Activated B cell treated with CpG ODN at 0.5 μM for 24 hours (primary cell): ENCODE data around the gene GINS2. TPM values are rescaled to one million over a fixed set of nuclear protein-coding genes. Genes with fewer than 3 reads are reported as not detected.

ENCODE experiments used
- ATAC-seq: fragments of 200-7000 bp; cut with Tn5 transposase; one replicate; pipeline ENCODE4 v1.10.0; 2021; ENCODE audit warnings: low read depth, mild to moderate bottlenecking, moderate library complexity
- CTCF ChIA-PET: fragments of 350-600 bp; sonication (Branson Sonifier 250); formaldehyde crosslinking; loops from one replicate; lab custom pipeline; 2021; ENCODE audit warnings: antibody characterized with exemption; lab: Charles Lee
- POLR2A ChIA-PET: fragments of 350-600 bp; sonication (Branson Sonifier 250); formaldehyde crosslinking; loops from one replicate; lab custom pipeline; 2021; ENCODE audit warnings: antibody characterized with exemption; lab: Charles Lee
- DNase-seq: peaks from one replicate; pipeline ENCODE4 v3.0.0; 2022
- H3K27ac Mint-ChIP-seq: one replicate; pipeline ENCODE4 v1.8.0; 2020; ENCODE audit warnings: mixed read lengths
- H3K27me3 Mint-ChIP-seq: one replicate; pipeline ENCODE4 v1.8.0; 2021; ENCODE audit warnings: mixed read lengths
- H3K36me3 Mint-ChIP-seq: one replicate; pipeline ENCODE4 v1.8.0; 2021; ENCODE audit warnings: low read depth, mixed read lengths
- H3K4me1 Mint-ChIP-seq: one replicate; pipeline ENCODE4 v1.8.0; 2021; ENCODE audit warnings: mixed read lengths
- H3K4me3 Mint-ChIP-seq: one replicate; pipeline ENCODE4 v1.8.0; 2020; ENCODE audit warnings: mild to moderate bottlenecking, mixed read lengths
- H3K9me3 Mint-ChIP-seq: one replicate; pipeline ENCODE4 v1.8.0; 2020; ENCODE audit warnings: mixed read lengths
- CTCF ChIP-seq: fragments of 200-600 bp; IDR thresholded peaks from one replicate; pipeline ENCODE4 v1.8.0; 2022; ENCODE audit warnings: antibody characterized with exemption, mild to moderate bottlenecking
- intact Hi-C: fragments of 100-400 bp; cut with micrococcal nuclease; formaldehyde crosslinking; loops from one replicate; pipeline ENCODE4 v1.15.1; 2024
- total RNA-seq: library from RNA; stranded (reverse); gene quantifications from 2 replicates; pipeline ENCODE4 v1.2.3, GENCODE V29; 2022

Gene GINS2
- total RNA-seq, 1 donor from 2014 or later, result 6.0 TPM

- ATAC-seq (no peak), DNase-seq (no peak)
- no peak for TF ChIP-seq CTCF
- ChIA-PET CTCF (interaction anchor here (1.0 to 4.9 kb wide), 3 partner anchors 27 to 860 kb away, joined by 3 to 22 read pairs (median 3); no protein-coding TSS in a partner anchor), POLR2A (no interaction called here)
- peaks cover 69% of the 10 kb centered on the region for H3K36me3 Mint-ChIP-seq
- H3K4me1 Mint-ChIP-seq, result no peaks in the 10 kb centered on the region
- H3K27me3 Mint-ChIP-seq, result no peaks in the 10 kb centered on the region
- intact Hi-C loops, result no loop called here
- H3K9me3 Mint-ChIP-seq, result no peaks in the 10 kb centered on the region
- H3K4me3 Mint-ChIP-seq, result no peak overlapping the region
- H3K27ac Mint-ChIP-seq, result no peak overlapping the region
These were observed 30.8 kb downstream of the GINS2 start for GRCh38 chr16:85657996-85658395.

DNA sequence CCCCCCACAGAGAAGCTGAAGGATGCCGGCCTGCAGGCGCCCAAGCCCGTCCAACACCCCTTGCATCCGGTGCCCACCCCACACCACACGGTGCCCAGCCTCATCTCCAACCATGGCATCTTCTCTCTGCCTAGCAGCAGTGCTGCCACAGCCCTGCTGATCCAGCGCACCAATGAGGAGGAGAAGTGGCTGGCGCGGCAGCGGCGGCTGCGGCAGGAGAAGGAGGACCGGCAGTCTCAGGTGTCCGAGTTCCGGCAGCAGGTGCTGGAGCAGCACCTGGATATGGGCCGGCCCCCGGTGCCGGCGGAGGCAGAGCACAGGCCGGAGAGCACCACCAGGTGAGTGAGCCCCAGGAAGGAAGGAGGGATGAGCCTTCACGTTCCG, 31.5 kb downstream of the GINS2 start:
- Mint-ChIP-seq H3K27me3 (no peaks in the 10 kb centered on the region), H3K4me1 (no peaks in the 10 kb centered on the region), H3K27ac (no peak overlapping the region), H3K36me3 (peaks cover 66% of the 10 kb centered on the region), H3K4me3 (no peak overlapping the region), H3K9me3 (no peaks in the 10 kb centered on the region)
- intact Hi-C loops, result no loop called here
- DNase-seq, result no peak
- ChIA-PET CTCF (interaction anchor here (4.9 kb wide), 1 partner anchor 103 kb away, joined by 22 read pairs; no protein-coding TSS in a partner anchor), POLR2A (interaction anchor here (0.9 kb wide), 1 partner anchor 41 kb away, joined by 4 read pairs; no protein-coding TSS in a partner anchor)
- TF ChIP-seq CTCF, result no peak
- ATAC-seq, result no peak

DNA sequence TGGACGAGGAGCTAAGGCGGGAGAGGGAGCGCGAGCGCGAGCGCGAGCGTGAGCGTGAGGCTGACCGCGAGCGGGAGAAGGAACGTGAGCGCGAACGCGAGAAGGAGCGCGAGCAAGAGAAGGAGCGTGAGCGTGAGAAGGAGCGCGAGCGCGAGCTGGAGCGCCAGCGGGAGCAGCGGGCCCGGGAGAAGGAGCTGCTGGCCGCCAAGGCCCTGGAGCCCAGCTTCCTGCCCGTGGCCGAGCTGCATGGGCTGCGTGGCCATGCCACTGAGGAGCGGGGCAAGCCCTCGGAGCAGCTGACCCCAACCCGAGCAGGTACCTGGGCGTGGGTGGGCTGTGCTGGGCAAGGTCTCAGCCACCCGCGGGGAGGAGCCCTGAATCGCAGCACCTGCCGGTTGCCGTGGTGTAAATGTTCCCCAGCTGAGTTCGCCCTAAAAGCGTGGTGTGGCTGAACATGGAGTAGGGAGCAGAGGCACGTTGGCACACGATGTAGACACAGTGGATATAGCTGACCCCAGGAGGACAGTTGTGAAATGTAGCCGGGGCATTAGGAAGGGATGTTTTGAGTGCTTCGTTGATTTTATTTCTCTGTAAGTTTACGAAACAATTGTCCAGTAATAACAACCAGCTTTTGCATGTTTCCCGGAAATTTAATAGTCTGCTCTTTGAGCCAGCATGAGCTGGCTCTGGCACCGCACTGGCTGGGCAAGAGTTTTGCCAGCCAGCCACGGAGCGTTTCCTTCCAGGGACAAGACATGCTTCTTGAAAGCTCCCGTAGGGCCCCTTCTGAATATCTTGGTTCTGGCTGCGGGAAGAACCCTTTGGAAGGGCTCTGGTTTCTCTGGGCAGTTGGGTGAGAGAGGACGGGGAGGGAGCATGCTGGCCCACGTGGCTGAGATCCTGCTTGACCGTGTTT, 32.1 kb downstream of the GINS2 start:
- ChIA-PET POLR2A (interaction anchor here (0.6 to 0.9 kb wide), 2 partner anchors 41 to 464 kb away, joined by 4 to 7 read pairs; no protein-coding TSS in a partner anchor), CTCF (interaction anchor here (4.9 kb wide), 1 partner anchor 104 kb away, joined by 22 read pairs; no protein-coding TSS in a partner anchor)
- no peaks in the 10 kb centered on the region for H3K9me3 Mint-ChIP-seq
- intact Hi-C loops, result no loop called here
- H3K36me3 Mint-ChIP-seq, result peaks cover 67% of the 10 kb centered on the region
- H3K4me3 Mint-ChIP-seq, result no peak overlapping the region
- H3K27me3 Mint-ChIP-seq, result no peaks in the 10 kb centered on the region
- DNase-seq (no peak), ATAC-seq (no peak)
- peaks cover 3% of the 10 kb centered on the region for H3K4me1 Mint-ChIP-seq
- no peak for TF ChIP-seq CTCF
- H3K27ac Mint-ChIP-seq, result no peak overlapping the region

DNA sequence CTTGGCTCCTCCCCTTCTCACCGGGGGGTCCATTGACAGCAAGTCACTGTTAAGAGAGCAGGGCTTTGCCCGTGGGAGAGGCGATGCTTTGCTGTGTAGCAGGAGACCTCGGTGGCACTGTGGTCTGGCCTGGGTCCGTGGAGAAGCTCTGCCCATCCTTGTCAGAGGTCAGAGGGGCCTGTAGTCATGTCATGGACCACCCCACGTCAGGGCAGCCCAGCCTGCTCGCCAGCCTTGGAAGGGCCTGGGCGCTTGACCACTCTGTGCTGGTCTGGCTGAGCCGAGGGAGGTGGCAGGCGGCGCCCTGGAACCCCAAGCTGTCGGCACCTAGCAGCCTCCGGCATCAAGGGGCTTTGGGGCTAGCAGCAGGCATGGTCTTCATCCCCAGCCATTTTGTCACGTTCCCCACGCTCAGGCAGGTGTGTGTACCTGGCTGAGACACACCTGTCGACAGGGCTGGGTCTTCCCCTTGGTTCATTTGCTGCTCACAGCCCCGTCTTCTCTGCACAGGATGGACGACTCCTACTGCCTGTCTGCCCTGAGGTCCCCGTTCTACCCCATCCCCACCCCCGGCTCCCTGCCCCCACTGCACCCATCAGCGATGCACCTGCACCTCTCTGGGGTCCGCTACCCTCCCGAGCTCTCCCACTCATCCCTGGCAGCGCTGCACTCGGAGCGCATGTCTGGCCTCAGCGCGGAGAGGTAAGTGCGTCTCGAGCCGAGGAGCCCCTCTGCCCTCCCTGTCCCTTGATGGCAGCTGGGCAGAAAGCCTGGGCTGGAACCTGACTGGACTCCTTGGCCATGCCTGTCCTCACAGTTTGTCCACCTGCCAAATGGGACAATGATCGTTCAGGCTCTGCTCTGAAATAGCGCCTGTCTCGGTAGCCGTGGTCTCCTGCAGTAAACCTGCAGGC, 33.3 kb downstream of the GINS2 start:
- ATAC-seq, result no peak
- intact Hi-C loops, result no loop called here
- H3K4me1 Mint-ChIP-seq, result peaks cover 3% of the 10 kb centered on the region
- H3K27me3 Mint-ChIP-seq, result no peaks in the 10 kb centered on the region
- H3K4me3 Mint-ChIP-seq, result no peak overlapping the region
- no peaks in the 10 kb centered on the region for H3K9me3 Mint-ChIP-seq
- ChIA-PET POLR2A (no interaction called here), CTCF (no interaction called here)
- no peak overlapping the region for H3K27ac Mint-ChIP-seq
- DNase-seq, result no peak
- no peak for TF ChIP-seq CTCF
- H3K36me3 Mint-ChIP-seq, result peaks cover 63% of the 10 kb centered on the region
